Adrenal gland (tissue), 5 donors: ENCODE data around the gene N4BP2.

Source experiments
- POLR2A ChIP-seq, 2 donors: fragments of 450-650 bp; IDR thresholded peaks; one replicate each; pipeline ENCODE4 v1.6.1; 2017; ENCODE audit warnings: antibody characterized with exemption in 2 of 2, mild to moderate bottlenecking in 2 of 2, moderate library complexity in 1 of 2
- TF ChIP-seq, protein P1 (sequence below), 6 experiments: fragments of 450-650 bp in 4 of 6; fragments of 200-600 bp in 2 of 6; sonication (generic) in 1 of 6; IDR thresholded peaks; 1 replicate in 5 of 6; 2 replicates in 1 of 6; pipeline versions ENCODE4 v1.5.1 to v1.8.0; 2016 to 2021; ENCODE audit warnings: antibody characterized with exemption in 6 of 6, mild to moderate bottlenecking in 2 of 6, moderate library complexity in 1 of 6
- donor health status: DM: no; HTN: no; CAD: no.

DNA sequence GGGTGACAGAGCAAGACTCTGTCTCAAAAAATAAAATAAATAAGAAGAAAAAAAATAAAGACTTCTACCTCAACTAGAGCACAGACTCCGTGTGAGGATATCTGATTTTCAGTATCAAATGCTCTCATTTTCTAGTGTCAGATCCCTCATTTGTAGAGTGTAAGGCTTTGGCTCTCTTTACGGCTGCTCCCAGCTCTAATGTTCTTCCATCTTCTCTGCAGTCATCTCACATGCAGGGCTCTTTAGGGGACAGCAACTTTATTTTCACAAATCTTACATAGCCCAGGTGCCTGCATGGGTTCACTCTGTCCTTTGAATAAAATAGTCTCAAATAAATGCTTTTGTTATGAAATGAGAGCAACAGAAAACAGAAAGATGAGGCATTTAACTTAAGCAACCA, 120.9 kb downstream of the N4BP2 start:
- TF ChIP-seq, protein P1, sequence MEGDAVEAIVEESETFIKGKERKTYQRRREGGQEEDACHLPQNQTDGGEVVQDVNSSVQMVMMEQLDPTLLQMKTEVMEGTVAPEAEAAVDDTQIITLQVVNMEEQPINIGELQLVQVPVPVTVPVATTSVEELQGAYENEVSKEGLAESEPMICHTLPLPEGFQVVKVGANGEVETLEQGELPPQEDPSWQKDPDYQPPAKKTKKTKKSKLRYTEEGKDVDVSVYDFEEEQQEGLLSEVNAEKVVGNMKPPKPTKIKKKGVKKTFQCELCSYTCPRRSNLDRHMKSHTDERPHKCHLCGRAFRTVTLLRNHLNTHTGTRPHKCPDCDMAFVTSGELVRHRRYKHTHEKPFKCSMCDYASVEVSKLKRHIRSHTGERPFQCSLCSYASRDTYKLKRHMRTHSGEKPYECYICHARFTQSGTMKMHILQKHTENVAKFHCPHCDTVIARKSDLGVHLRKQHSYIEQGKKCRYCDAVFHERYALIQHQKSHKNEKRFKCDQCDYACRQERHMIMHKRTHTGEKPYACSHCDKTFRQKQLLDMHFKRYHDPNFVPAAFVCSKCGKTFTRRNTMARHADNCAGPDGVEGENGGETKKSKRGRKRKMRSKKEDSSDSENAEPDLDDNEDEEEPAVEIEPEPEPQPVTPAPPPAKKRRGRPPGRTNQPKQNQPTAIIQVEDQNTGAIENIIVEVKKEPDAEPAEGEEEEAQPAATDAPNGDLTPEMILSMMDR (IDR thresholded peaks at IDR 0.05), result no peak
- no peak for TF ChIP-seq POLR2A (IDR thresholded peaks at IDR 0.05)
